Astrocyte of the cerebellum (primary cell): ENCODE results near the gene TRAF3.

Experiments used
- DNase-seq: peaks from one replicate; pipeline ENCODE4 v3.0.0-alpha.2; 2011; ENCODE audit warnings: low read depth
- H3K4me3 ChIP-seq: 2 replicates; pipeline ENCODE4 v1.5.1; 2011; ENCODE audit warnings: mild to moderate bottlenecking, low read depth, low read length, moderate library complexity
- CTCF ChIP-seq: IDR thresholded peaks from 2 replicates; pipeline ENCODE4 v1.5.1; 2012; ENCODE audit warnings: low read length, low read depth, moderate library complexity, mild to moderate bottlenecking; ENCODE audit errors: missing control alignments
- in situ Hi-C: cut with HindIII; loops from 2 replicates; pipeline ENCODE4 v1.10.0; 2017; ENCODE audit warnings: low sequenced_read_pairs

The TRAF3 gene

GRCh38 chr14:102902086-102902485 is 124.8 kb downstream of the TRAF3 start:
- TF ChIP-seq CTCF: no peak
- no peak for DNase-seq
- in situ Hi-C loops: no loop called here
- H3K4me3 ChIP-seq: no peak overlapping the region

GRCh38 chr14:102902523-102903247 is 125.4 kb downstream of the TRAF3 start:
- in situ Hi-C loops: no loop called here
- no peak overlapping the region for H3K4me3 ChIP-seq
- no peak for DNase-seq
- TF ChIP-seq CTCF: no peak

GRCh38 chr14:102903248-102903888 is 126.1 kb downstream of the TRAF3 start:
- no peak for TF ChIP-seq CTCF
- no peak overlapping the region for H3K4me3 ChIP-seq
- in situ Hi-C loops: no loop called here
- no peak for DNase-seq

- in situ Hi-C loops: no loop called here
- H3K4me3 ChIP-seq: no peak overlapping the region
- TF ChIP-seq CTCF: no peak
- no peak for DNase-seq
These were observed 126.8 kb downstream of the TRAF3 start for GRCh38 chr14:102903889-102904512.

GRCh38 chr14:102905116-102906108 is 128.2 kb downstream of the TRAF3 start:
- in situ Hi-C loops: no loop called here
- no peak overlapping the region for H3K4me3 ChIP-seq
- no peak for DNase-seq
- TF ChIP-seq CTCF: no peak
